ENCODE measurements around the gene TUT4. TPM values are rescaled to one million over a fixed set of nuclear protein-coding genes. Genes with fewer than 3 reads are reported as not detected.

Gene TUT4
- total RNA-seq, 2 experiments from 2014 or later = 70.8 to 72.4 TPM

DNA sequence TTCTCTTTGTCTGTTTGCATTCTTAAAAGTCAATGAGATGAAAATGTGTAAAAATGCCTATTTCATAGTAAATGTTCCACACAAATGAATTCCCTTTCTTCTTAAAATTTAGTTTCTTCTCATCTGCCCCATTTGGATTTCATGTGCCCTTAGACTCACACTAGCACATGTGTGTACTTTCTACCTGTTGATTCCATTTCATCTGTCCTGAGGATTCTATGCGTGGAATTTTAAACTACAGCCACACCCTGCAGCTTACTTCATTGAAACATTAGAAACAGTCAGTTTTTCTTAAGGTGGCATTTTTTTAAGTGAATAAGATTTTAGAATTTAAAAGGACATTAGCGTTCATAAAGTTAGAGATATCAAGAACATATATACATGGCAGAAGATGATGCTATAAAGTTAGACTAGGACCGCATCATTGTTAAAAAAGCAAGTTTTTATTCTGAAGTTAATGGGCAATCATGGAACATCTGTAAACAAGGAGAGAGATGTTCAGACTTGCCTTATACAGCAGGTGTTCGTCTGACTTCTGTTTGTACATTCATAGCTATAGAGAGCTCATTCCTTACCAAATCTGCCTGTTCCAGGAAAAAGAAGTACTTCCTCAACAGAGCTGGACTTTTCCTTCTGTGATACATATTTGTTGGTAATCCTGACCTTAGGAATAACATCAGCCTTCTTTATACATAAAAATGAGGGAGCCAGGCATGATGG lies 3.9 kb upstream of the TUT4 start:
- BruUV-seq (replicated peaks) = no TSS peak
- CTCF ChIA-PET (ENCODE audit: unreplicated experiment) = no interaction called here

DNA sequence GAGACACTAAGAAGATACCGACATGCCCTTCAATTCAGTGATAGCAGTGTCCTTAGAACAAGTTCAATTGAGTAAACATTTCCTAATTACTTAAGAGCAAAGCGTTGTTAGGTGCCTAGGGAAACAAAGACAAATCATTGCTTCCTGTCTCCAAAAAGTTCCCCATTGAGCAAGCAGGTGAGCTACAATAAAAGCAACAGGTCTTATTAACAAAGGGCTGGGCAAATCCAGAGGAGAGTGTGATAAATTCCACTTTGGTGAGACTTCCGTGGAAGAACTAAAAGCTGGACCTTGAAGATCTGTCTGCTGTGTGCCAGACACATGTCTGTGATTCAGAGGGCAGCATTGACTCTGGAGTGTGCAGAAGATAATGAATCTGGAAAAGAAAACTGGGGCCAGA lies 1.9 kb upstream of the TUT4 start:
- no peak for TF ChIP-seq EZH2phosphoT487 (IDR thresholded peaks at IDR 0.05; ENCODE audit: borderline replicate concordance, low read depth, low read length)
- TF ChIP-seq, protein P1, sequence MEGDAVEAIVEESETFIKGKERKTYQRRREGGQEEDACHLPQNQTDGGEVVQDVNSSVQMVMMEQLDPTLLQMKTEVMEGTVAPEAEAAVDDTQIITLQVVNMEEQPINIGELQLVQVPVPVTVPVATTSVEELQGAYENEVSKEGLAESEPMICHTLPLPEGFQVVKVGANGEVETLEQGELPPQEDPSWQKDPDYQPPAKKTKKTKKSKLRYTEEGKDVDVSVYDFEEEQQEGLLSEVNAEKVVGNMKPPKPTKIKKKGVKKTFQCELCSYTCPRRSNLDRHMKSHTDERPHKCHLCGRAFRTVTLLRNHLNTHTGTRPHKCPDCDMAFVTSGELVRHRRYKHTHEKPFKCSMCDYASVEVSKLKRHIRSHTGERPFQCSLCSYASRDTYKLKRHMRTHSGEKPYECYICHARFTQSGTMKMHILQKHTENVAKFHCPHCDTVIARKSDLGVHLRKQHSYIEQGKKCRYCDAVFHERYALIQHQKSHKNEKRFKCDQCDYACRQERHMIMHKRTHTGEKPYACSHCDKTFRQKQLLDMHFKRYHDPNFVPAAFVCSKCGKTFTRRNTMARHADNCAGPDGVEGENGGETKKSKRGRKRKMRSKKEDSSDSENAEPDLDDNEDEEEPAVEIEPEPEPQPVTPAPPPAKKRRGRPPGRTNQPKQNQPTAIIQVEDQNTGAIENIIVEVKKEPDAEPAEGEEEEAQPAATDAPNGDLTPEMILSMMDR (conservative IDR thresholded peaks at IDR 0.05; ENCODE audit: low read length) = no peak
- intact Hi-C loops (cut with micrococcal nuclease; ENCODE audit: unreplicated experiment) = loop anchor here (5.0 kb wide), 2 partner anchors 113 to 133 kb away; no protein-coding TSS in a partner anchor
- peaks cover 13% of the 10 kb centered on the region; the same call in 1 of the 2 replicates for H4K20me1 ChIP-seq (ENCODE audit: insufficient read depth, low read length)
- H3K9me2 ChIP-seq (ENCODE audit: insufficient read depth, low read length) = no peaks in the 10 kb centered on the region
- H3K27ac ChIP-seq (ENCODE audit: low read depth, low read length, poor library complexity, severe bottlenecking) = no peak overlapping the region
- peak overlapping the region; percentile 85 for H3K4me2 ChIP-seq (ENCODE audit: low read length)
- no peaks in the 10 kb centered on the region for H3K36me3 ChIP-seq (ENCODE audit: insufficient read depth, low read length)
- H3K79me2 ChIP-seq (ENCODE audit: insufficient read depth, low read depth, low read length) = peaks cover 28% of the 10 kb centered on the region
- no peak for DNase-seq (ENCODE audit: low spot score)
- no peaks in the 10 kb centered on the region for H3K9me3 ChIP-seq (ENCODE audit: low read length)
- ChIA-PET CTCF (ENCODE audit: unreplicated experiment) (no interaction called here), POLR2A (no interaction called here)
- no peak overlapping the region for H3K4me3 ChIP-seq (ENCODE audit: low read depth, low read length, poor library complexity, severe bottlenecking)
- peaks cover 27% of the 10 kb centered on the region for H3K4me1 ChIP-seq (ENCODE audit: insufficient read depth, low read length, poor library complexity, severe bottlenecking)
- H2AFZ ChIP-seq (ENCODE audit: low read length) = no peak overlapping the region
- no TSS peak for BruUV-seq (replicated peaks)

More for the DNA sequence above, 3.9 kb upstream of the TUT4 start:
- Histone ChIP-seq H3K4me1 (ENCODE audit: insufficient read depth, low read length, poor library complexity, severe bottlenecking) (peaks cover 14% of the 10 kb centered on the region), H3K36me3 (ENCODE audit: insufficient read depth, low read length) (no peaks in the 10 kb centered on the region), H3K79me2 (ENCODE audit: insufficient read depth, low read depth, low read length) (peaks cover 8% of the 10 kb centered on the region; the same call in 1 of the 2 replicates), H3K4me2 (ENCODE audit: low read length) (no peak overlapping the region), H3K4me3 (ENCODE audit: low read depth, low read length, poor library complexity, severe bottlenecking) (no peak overlapping the region), H3K27ac (ENCODE audit: low read depth, low read length, poor library complexity, severe bottlenecking) (no peak overlapping the region), H4K20me1 (ENCODE audit: insufficient read depth, low read length) (peaks cover 2% of the 10 kb centered on the region; the same call in 1 of the 2 replicates), H2AFZ (ENCODE audit: low read length) (no peak overlapping the region), H3K9me3 (ENCODE audit: low read length) (no peaks in the 10 kb centered on the region), H3K9me2 (ENCODE audit: insufficient read depth, low read length) (no peaks in the 10 kb centered on the region)
- no peak for DNase-seq (ENCODE audit: low spot score)
- TF ChIP-seq, protein P1 (conservative IDR thresholded peaks at IDR 0.05; ENCODE audit: low read length) = no peak
- no peak for TF ChIP-seq EZH2phosphoT487 (IDR thresholded peaks at IDR 0.05; ENCODE audit: borderline replicate concordance, low read depth, low read length)
- intact Hi-C loops (cut with micrococcal nuclease; ENCODE audit: unreplicated experiment) = no loop called here
- POLR2A ChIA-PET = interaction anchor here (0.5 to 1.2 kb wide), 3 partner anchors 36 to 159 kb away, joined by 3 to 5 read pairs (median 4); no protein-coding TSS in a partner anchor

DNA sequence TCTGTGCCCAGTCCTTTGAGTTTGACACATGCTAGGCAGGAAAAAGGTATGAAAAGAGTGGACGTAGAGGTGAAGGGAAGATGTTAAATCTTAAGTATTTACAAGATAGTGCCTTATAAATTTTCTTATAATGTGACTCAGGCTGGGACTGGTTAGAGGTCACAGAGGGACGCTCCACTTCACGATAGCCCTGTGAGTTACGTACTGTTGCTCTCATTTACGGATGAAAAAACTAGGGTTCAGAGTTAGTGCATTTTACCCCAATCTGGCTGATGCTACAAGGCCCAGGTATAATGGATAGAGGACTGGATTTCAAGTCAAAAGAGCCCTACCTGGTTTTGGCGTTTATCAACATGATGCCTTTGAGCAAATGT lies 1.4 kb upstream of the TUT4 start:
- Histone ChIP-seq H3K36me3 (ENCODE audit: insufficient read depth, low read length) (no peaks in the 10 kb centered on the region), H3K79me2 (ENCODE audit: insufficient read depth, low read depth, low read length) (peaks cover 33% of the 10 kb centered on the region), H2AFZ (ENCODE audit: low read length) (peak overlapping the region; percentile 75; the same call in 1 of the 2 replicates), H3K27ac (ENCODE audit: low read depth, low read length, poor library complexity, severe bottlenecking) (no peak overlapping the region), H4K20me1 (ENCODE audit: insufficient read depth, low read length) (peaks cover 16% of the 10 kb centered on the region), H3K4me3 (ENCODE audit: low read depth, low read length, poor library complexity, severe bottlenecking) (peak overlapping the region; percentile 77), H3K4me2 (ENCODE audit: low read length) (peak overlapping the region; percentile 85), H3K4me1 (ENCODE audit: insufficient read depth, low read length, poor library complexity, severe bottlenecking) (peaks cover 27% of the 10 kb centered on the region), H3K9me3 (ENCODE audit: low read length) (no peaks in the 10 kb centered on the region), H3K9me2 (ENCODE audit: insufficient read depth, low read length) (no peaks in the 10 kb centered on the region)
- intact Hi-C loops (cut with micrococcal nuclease; ENCODE audit: unreplicated experiment) = loop anchor here (5.0 kb wide), 2 partner anchors 113 to 133 kb away; no protein-coding TSS in a partner anchor
- no peak for DNase-seq (ENCODE audit: low spot score)
- ChIA-PET CTCF (ENCODE audit: unreplicated experiment) (no interaction called here), POLR2A (interaction anchor here (0.6 to 2.0 kb wide), 6 partner anchors 13 to 131 kb away, joined by 3 to 10 read pairs (median 4); partner anchors contain the start of gene SHISAL2A)
- TF ChIP-seq, protein P1 (conservative IDR thresholded peaks at IDR 0.05; ENCODE audit: low read length) = no peak
- TF ChIP-seq EZH2phosphoT487 (IDR thresholded peaks at IDR 0.05; ENCODE audit: borderline replicate concordance, low read depth, low read length) = no peak
- TSS peak; percentile 67 for BruUV-seq (replicated peaks)
